ENCODE data around the gene GAREM1.

- TF ChIP-seq CTCF (IDR thresholded peaks at IDR 0.05; ENCODE audit: low read depth, low read length) (no peak), POLR2A (IDR thresholded peaks at IDR 0.05; ENCODE audit: extremely low read depth, insufficient read length) (no peak), MAX (IDR thresholded peaks at IDR 0.05; ENCODE audit: low read depth, low read length) (no peak), MYC (IDR thresholded peaks at IDR 0.05; ENCODE audit: low read depth, low read length) (no peak)
Measured at GRCh38 chr18:32378705-32379104, 92.0 kb downstream of the GAREM1 start.

Measured in NB4 (cell line).